ENCODE results near the gene TAMALIN.

DNA sequence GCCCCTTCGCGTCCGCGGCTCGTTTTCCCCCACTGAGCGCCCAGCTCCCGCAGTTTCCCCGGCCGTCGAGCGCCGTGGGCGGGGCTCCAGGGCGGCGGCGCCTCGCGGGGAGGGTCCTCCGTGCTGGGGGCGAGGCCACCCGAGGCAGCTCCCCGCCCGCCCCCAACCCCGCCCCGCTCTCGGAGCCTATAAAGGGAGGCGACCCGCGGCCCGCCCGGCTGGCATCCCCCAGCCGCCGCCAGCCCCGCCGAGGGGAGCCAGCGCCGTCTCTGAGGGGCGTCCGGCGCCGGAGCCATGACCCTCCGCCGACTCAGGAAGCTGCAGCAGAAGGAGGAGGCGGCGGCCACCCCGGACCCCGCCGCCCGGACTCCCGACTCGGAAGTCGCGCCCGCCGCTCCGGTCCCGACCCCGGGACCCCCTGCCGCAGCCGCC lies at the start of gene TAMALIN:
- TF ChIP-seq, protein P1, sequence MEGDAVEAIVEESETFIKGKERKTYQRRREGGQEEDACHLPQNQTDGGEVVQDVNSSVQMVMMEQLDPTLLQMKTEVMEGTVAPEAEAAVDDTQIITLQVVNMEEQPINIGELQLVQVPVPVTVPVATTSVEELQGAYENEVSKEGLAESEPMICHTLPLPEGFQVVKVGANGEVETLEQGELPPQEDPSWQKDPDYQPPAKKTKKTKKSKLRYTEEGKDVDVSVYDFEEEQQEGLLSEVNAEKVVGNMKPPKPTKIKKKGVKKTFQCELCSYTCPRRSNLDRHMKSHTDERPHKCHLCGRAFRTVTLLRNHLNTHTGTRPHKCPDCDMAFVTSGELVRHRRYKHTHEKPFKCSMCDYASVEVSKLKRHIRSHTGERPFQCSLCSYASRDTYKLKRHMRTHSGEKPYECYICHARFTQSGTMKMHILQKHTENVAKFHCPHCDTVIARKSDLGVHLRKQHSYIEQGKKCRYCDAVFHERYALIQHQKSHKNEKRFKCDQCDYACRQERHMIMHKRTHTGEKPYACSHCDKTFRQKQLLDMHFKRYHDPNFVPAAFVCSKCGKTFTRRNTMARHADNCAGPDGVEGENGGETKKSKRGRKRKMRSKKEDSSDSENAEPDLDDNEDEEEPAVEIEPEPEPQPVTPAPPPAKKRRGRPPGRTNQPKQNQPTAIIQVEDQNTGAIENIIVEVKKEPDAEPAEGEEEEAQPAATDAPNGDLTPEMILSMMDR (IDR thresholded peaks at IDR 0.05; ENCODE audit: low read depth, low read length, poor library complexity, severe bottlenecking) = no peak
- TF ChIP-seq EZH2phosphoT487 (IDR thresholded peaks at IDR 0.05; ENCODE audit: borderline replicate concordance, low read length) = no peak

Measured in DOHH2 (cell line).